ENCODE data around the gene ASNS.

GRCh38 chr7:97846945-97847344, 25.3 kb downstream of the ASNS start:
- TF ChIP-seq, protein P1, sequence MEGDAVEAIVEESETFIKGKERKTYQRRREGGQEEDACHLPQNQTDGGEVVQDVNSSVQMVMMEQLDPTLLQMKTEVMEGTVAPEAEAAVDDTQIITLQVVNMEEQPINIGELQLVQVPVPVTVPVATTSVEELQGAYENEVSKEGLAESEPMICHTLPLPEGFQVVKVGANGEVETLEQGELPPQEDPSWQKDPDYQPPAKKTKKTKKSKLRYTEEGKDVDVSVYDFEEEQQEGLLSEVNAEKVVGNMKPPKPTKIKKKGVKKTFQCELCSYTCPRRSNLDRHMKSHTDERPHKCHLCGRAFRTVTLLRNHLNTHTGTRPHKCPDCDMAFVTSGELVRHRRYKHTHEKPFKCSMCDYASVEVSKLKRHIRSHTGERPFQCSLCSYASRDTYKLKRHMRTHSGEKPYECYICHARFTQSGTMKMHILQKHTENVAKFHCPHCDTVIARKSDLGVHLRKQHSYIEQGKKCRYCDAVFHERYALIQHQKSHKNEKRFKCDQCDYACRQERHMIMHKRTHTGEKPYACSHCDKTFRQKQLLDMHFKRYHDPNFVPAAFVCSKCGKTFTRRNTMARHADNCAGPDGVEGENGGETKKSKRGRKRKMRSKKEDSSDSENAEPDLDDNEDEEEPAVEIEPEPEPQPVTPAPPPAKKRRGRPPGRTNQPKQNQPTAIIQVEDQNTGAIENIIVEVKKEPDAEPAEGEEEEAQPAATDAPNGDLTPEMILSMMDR (IDR thresholded peaks at IDR 0.05; ENCODE audit: insufficient read depth, low read length, poor library complexity, severe bottlenecking), result no peak
- no peak for TF ChIP-seq EZH2phosphoT487 (conservative IDR thresholded peaks at IDR 0.05; ENCODE audit: low read length)

Data from SU-DHL-6 (cell line).